Measurements from ENCODE around the gene SAMM50. TPM values are rescaled to one million over a fixed set of nuclear protein-coding genes. Genes with fewer than 3 reads are reported as not detected.

Gene SAMM50
- total RNA-seq, 1 experiment from 2014 or later: 67.2 TPM

GRCh38 chr22:43948836-43949406, 6.3 kb upstream of the SAMM50 start:
- peaks cover 10% of the 10 kb centered on the region for H3K4me1 ChIP-seq (ENCODE audit: insufficient read depth, low read length, poor library complexity, severe bottlenecking)
- intact Hi-C loops (cut with micrococcal nuclease; ENCODE audit: unreplicated experiment): loop anchor here (5.0 kb wide), 1 partner anchor 67 kb away; no protein-coding TSS in a partner anchor
- ChIA-PET CTCF (no interaction called here), POLR2A (ENCODE audit: low non-redundant PET) (no interaction called here)
- no peaks in the 10 kb centered on the region for H3K9me3 ChIP-seq (ENCODE audit: low read depth, low read length, poor library complexity, severe bottlenecking)
- no peaks in the 10 kb centered on the region for H3K27me3 ChIP-seq (replicated peaks; ENCODE audit: insufficient read depth, low read depth, low read length, poor library complexity)
- DNase-seq (ENCODE audit: low spot score): no peak
- TF ChIP-seq EZH2 (IDR thresholded peaks at IDR 0.05; ENCODE audit: borderline replicate concordance, low read depth, low read length, poor library complexity, severe bottlenecking): no peak
- no peak for TF ChIP-seq CTCF (conservative IDR thresholded peaks at IDR 0.05; ENCODE audit: low read depth, low read length)
- H3K27ac ChIP-seq (ENCODE audit: low read depth, low read length, poor library complexity, severe bottlenecking): no peak overlapping the region
- H3K4me3 ChIP-seq (ENCODE audit: low read depth, low read length, poor library complexity, severe bottlenecking): no peak overlapping the region
- H3K36me3 ChIP-seq (ENCODE audit: insufficient read depth, low read length, poor library complexity, severe bottlenecking): no peaks in the 10 kb centered on the region
- BruUV-seq (replicated peaks): no TSS peak

- Histone ChIP-seq H3K9me3 (ENCODE audit: low read depth, low read length, poor library complexity, severe bottlenecking) (no peaks in the 10 kb centered on the region), H3K27ac (ENCODE audit: low read depth, low read length, poor library complexity, severe bottlenecking) (no peak overlapping the region), H3K4me1 (ENCODE audit: insufficient read depth, low read length, poor library complexity, severe bottlenecking) (peaks cover 5% of the 10 kb centered on the region), H3K36me3 (ENCODE audit: insufficient read depth, low read length, poor library complexity, severe bottlenecking) (no peaks in the 10 kb centered on the region), H3K27me3 (replicated peaks; ENCODE audit: insufficient read depth, low read depth, low read length, poor library complexity) (no peaks in the 10 kb centered on the region), H3K4me3 (ENCODE audit: low read depth, low read length, poor library complexity, severe bottlenecking) (no peak overlapping the region)
- ChIA-PET CTCF (no interaction called here), POLR2A (ENCODE audit: low non-redundant PET) (no interaction called here)
- DNase-seq (ENCODE audit: low spot score): no peak
- intact Hi-C loops (cut with micrococcal nuclease; ENCODE audit: unreplicated experiment): no loop called here
- TF ChIP-seq CTCF (conservative IDR thresholded peaks at IDR 0.05; ENCODE audit: low read depth, low read length): no peak
- no TSS peak for BruUV-seq (replicated peaks)
Observed at GRCh38 chr22:43951391-43951790, 3.9 kb upstream of the SAMM50 start.

- Histone ChIP-seq H3K4me3 (ENCODE audit: low read depth, low read length, poor library complexity, severe bottlenecking) (no peak overlapping the region), H3K9me3 (ENCODE audit: low read depth, low read length, poor library complexity, severe bottlenecking) (no peaks in the 10 kb centered on the region), H3K36me3 (ENCODE audit: insufficient read depth, low read length, poor library complexity, severe bottlenecking) (no peaks in the 10 kb centered on the region), H3K27ac (ENCODE audit: low read depth, low read length, poor library complexity, severe bottlenecking) (no peak overlapping the region), H3K4me1 (ENCODE audit: insufficient read depth, low read length, poor library complexity, severe bottlenecking) (peaks cover 5% of the 10 kb centered on the region), H3K27me3 (replicated peaks; ENCODE audit: insufficient read depth, low read depth, low read length, poor library complexity) (no peaks in the 10 kb centered on the region)
- POLR2A ChIA-PET (ENCODE audit: low non-redundant PET): no interaction called here
- intact Hi-C loops (cut with micrococcal nuclease; ENCODE audit: unreplicated experiment): no loop called here
- CTCF ChIA-PET: no interaction called here
- no peak for DNase-seq (ENCODE audit: low spot score)
- BruUV-seq (replicated peaks): no TSS peak
- TF ChIP-seq EZH2 (IDR thresholded peaks at IDR 0.05; ENCODE audit: borderline replicate concordance, low read depth, low read length, poor library complexity, severe bottlenecking): no peak
- TF ChIP-seq CTCF (conservative IDR thresholded peaks at IDR 0.05; ENCODE audit: low read depth, low read length): no peak
Observed at GRCh38 chr22:43951966-43952365, 3.3 kb upstream of the SAMM50 start.
